Panc1 (cell line): ENCODE data around the gene CDK14.

Experiments
- CTCF ChIP-seq: fragments of 450-650 bp; IDR thresholded peaks from 2 replicates; pipeline ENCODE4 v1.5.1; 2017; ENCODE audit warnings: mild to moderate bottlenecking
- POLR2AphosphoS5 ChIP-seq: IDR thresholded peaks from 2 replicates; pipeline ENCODE4 v1.6.1; 2012; ENCODE audit warnings: mild to moderate bottlenecking, low read depth, low read length, moderate library complexity
- REST ChIP-seq, 2 experiments: IDR thresholded peaks; 2 replicates each; pipeline ENCODE4 v1.6.1; 2011 to 2012; ENCODE audit warnings: low read depth in 2 of 2, control low read depth in 1 of 2, low read length in 1 of 2, mild to moderate bottlenecking in 1 of 2, moderate library complexity in 1 of 2; ENCODE audit not compliant: insufficient read depth in 1 of 2
- TCF7L2 ChIP-seq: IDR thresholded peaks from 2 replicates; pipeline ENCODE4 v1.6.1; 2011; ENCODE audit warnings: mild to moderate bottlenecking, low read depth, low read length, inconsistent platforms

GRCh38 chr7:90622670-90623069 lies 26.5 kb downstream of the CDK14 start:
- no peak for TF ChIP-seq POLR2AphosphoS5
- TF ChIP-seq CTCF: no peak
- TF ChIP-seq REST (IDR thresholded peaks at IDR 0.05; ENCODE audit: insufficient read depth in 1 of 2, low read depth in 2 of 2, low read length in 1 of 2): no peak
- no peak for TF ChIP-seq TCF7L2
